PC-3 (cell line): Measurements from ENCODE around the gene RIMBP2. TPM values are rescaled to one million over a fixed set of nuclear protein-coding genes. Genes with fewer than 3 reads are reported as not detected.

Experiments
- ATAC-seq: fragments of 200-7000 bp; cut with Tn5 transposase; 2 replicates; pipeline ENCODE4 v1.9.1; 2020; ENCODE audit warnings: mild to moderate bottlenecking, moderate library complexity
- BruUV-seq: library from RNA; stranded (reverse); fragments of 400-500 nt; replicated peaks from 2 replicates; lab custom pipeline; 2021; lab: Mats Ljungman, UMichigan
- CTCF ChIA-PET: fragments of 300-600 bp; sonication (Branson Sonifier 250); formaldehyde crosslinking; loops from one replicate; lab custom pipeline; 2022; ENCODE audit warnings: antibody characterized with exemption; lab: Charles Lee
- POLR2A ChIA-PET: fragments of 300-600 bp; sonication (Branson Sonifier 250); formaldehyde crosslinking; loops from one replicate; lab custom pipeline; 2022; ENCODE audit warnings: antibody characterized with exemption; ENCODE audit not compliant: unreplicated experiment; lab: Charles Lee
- DNase-seq: peaks from one replicate; pipeline ENCODE4 v3.0.0-alpha.2; 2015
- H2AFZ ChIP-seq: fragments of 300-600 bp; sonication (generic); 2 replicates; pipeline ENCODE4 v1.6.0; 2016; ENCODE audit warnings: antibody characterized with exemption, low read length
- H3F3A ChIP-seq: fragments of 300-600 bp; sonication (generic); one replicate; pipeline ENCODE4 v1.6.0; 2017; ENCODE audit warnings: antibody characterized with exemption, low read length, control low read depth, mild to moderate bottlenecking; ENCODE audit not compliant: unreplicated experiment
- H3K27ac ChIP-seq: fragments of 300-600 bp; sonication (generic); 2 replicates; pipeline ENCODE4 v1.5.1; 2016; ENCODE audit warnings: mild to moderate bottlenecking, low read length
- H3K27me3 ChIP-seq: fragments of 300-600 bp; sonication (generic); 2 replicates; pipeline ENCODE4 v1.6.1; 2016; ENCODE audit warnings: low read length, mixed read lengths
- H3K36me3 ChIP-seq: fragments of 300-600 bp; sonication (generic); 2 replicates; pipeline ENCODE4 v1.6.1; 2016; ENCODE audit warnings: low read depth, mixed run types, low read length, mixed read lengths
- H3K4me1 ChIP-seq: fragments of 300-600 bp; sonication (generic); 2 replicates; pipeline ENCODE4 v1.5.1; 2016; ENCODE audit warnings: low read length; ENCODE audit not compliant: insufficient read depth
- H3K4me2 ChIP-seq: fragments of 300-600 bp; sonication (generic); 2 replicates; pipeline ENCODE4 v1.6.0; 2016; ENCODE audit warnings: low read length
- H3K4me3 ChIP-seq: fragments of 300-600 bp; sonication (generic); 2 replicates; pipeline ENCODE4 v1.5.1; 2016; ENCODE audit warnings: mild to moderate bottlenecking, low read length, mixed read lengths
- H3K79me2 ChIP-seq: fragments of 300-600 bp; sonication (generic); 2 replicates; pipeline ENCODE4 v1.6.1; 2017; ENCODE audit warnings: low read length, mixed read lengths
- H3K9ac ChIP-seq: fragments of 300-600 bp; sonication (generic); 2 replicates; pipeline ENCODE4 v1.6.0; 2016; ENCODE audit warnings: mild to moderate bottlenecking, low read length
- H3K9me2 ChIP-seq: fragments of 300-600 bp; sonication (generic); replicated peaks from 2 replicates; pipeline ENCODE4 v1.6.1; 2016; ENCODE audit warnings: mixed run types, low read length, mixed read lengths
- H3K9me3 ChIP-seq: fragments of 300-600 bp; sonication (generic); 2 replicates; pipeline ENCODE4 v1.6.1; 2016; ENCODE audit warnings: low read length, mixed read lengths
- H4K20me1 ChIP-seq: fragments of 300-600 bp; sonication (generic); 2 replicates; pipeline ENCODE4 v1.6.1; 2016; ENCODE audit warnings: low read length, mixed read lengths
- EZH2 ChIP-seq: fragments of 300-600 bp; sonication (generic); IDR thresholded peaks from one replicate; pipeline ENCODE4 v1.6.1; 2017; ENCODE audit warnings: antibody characterized with exemption, mild to moderate bottlenecking, low read length; ENCODE audit not compliant: unreplicated experiment
- EZH2phosphoT487 ChIP-seq: fragments of 300-600 bp; sonication (generic); IDR thresholded peaks from 2 replicates; pipeline ENCODE4 v1.6.1; 2018; ENCODE audit warnings: mild to moderate bottlenecking, antibody characterized with exemption, low read length, borderline replicate concordance
- intact Hi-C: fragments of 100-400 bp; cut with micrococcal nuclease; formaldehyde crosslinking; loops from 2 replicates; pipeline ENCODE4 v1.9.0; 2023
- total RNA-seq: library from RNA; depleted of rRNA; stranded (reverse); fragments of >200 nt; gene quantifications from 2 replicates; pipeline ENCODE4 v1.2.3, GENCODE V29; 2014
- TF ChIP-seq, protein P1 (sequence below): fragments of 300-600 bp; sonication (generic); conservative IDR thresholded peaks from 2 replicates; pipeline ENCODE4 v1.5.1; 2017; ENCODE audit warnings: antibody characterized with exemption, low read depth, mild to moderate bottlenecking, low read length

The RIMBP2 gene
- total RNA-seq, 1 experiment from 2014 or later = not detected

GRCh38 chr12:130429656-130430505, 286.2 kb downstream of the RIMBP2 start:
- H3F3A ChIP-seq = no peaks in the 10 kb centered on the region
- H4K20me1 ChIP-seq = no peaks in the 10 kb centered on the region
- intact Hi-C loops = no loop called here
- H3K9me3 ChIP-seq = no peaks in the 10 kb centered on the region
- H3K9me2 ChIP-seq = no peaks in the 10 kb centered on the region
- no peak overlapping the region for H3K4me2 ChIP-seq
- ChIA-PET POLR2A (no interaction called here), CTCF (no interaction called here)
- no peak overlapping the region for H3K9ac ChIP-seq
- H3K4me3 ChIP-seq = no peak overlapping the region
- ATAC-seq (no peak), DNase-seq (no peak)
- BruUV-seq = no TSS peak
- no peaks in the 10 kb centered on the region for H3K79me2 ChIP-seq
- no peaks in the 10 kb centered on the region for H3K36me3 ChIP-seq
- no peaks in the 10 kb centered on the region for H3K4me1 ChIP-seq
- TF ChIP-seq EZH2phosphoT487 (no peak), EZH2 (no peak)
- TF ChIP-seq, protein P1, sequence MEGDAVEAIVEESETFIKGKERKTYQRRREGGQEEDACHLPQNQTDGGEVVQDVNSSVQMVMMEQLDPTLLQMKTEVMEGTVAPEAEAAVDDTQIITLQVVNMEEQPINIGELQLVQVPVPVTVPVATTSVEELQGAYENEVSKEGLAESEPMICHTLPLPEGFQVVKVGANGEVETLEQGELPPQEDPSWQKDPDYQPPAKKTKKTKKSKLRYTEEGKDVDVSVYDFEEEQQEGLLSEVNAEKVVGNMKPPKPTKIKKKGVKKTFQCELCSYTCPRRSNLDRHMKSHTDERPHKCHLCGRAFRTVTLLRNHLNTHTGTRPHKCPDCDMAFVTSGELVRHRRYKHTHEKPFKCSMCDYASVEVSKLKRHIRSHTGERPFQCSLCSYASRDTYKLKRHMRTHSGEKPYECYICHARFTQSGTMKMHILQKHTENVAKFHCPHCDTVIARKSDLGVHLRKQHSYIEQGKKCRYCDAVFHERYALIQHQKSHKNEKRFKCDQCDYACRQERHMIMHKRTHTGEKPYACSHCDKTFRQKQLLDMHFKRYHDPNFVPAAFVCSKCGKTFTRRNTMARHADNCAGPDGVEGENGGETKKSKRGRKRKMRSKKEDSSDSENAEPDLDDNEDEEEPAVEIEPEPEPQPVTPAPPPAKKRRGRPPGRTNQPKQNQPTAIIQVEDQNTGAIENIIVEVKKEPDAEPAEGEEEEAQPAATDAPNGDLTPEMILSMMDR = no peak
- H3K27me3 ChIP-seq = no peaks in the 10 kb centered on the region
- no peak overlapping the region for H3K27ac ChIP-seq
- H2AFZ ChIP-seq = no peak overlapping the region

DNA sequence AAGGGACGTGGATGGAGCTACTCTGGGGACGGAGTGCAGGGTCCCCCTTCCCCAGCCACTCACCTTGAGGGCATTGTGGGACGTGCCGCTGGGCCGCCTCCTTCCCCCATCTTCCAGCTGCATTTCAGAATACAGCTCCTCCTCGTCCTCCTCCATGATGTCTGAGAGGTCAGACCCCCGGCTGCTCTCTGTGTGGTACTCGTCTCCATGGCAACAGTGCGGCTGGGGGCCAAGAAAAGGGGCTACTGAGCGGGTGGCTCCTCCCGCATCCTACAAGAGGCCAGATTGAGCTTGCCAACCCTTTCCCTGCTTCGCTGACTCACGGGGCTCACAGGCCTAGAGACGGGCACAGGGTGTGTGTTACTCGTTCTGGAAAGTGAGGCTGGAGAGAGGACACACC, 288.0 kb downstream of the RIMBP2 start:
- Histone ChIP-seq H3F3A (no peaks in the 10 kb centered on the region), H3K27ac (no peak overlapping the region), H3K4me2 (no peak overlapping the region), H2AFZ (no peak overlapping the region), H3K9me3 (no peaks in the 10 kb centered on the region), H3K79me2 (no peaks in the 10 kb centered on the region), H3K4me3 (no peak overlapping the region), H3K9ac (no peak overlapping the region), H3K4me1 (no peaks in the 10 kb centered on the region), H3K27me3 (no peaks in the 10 kb centered on the region), H3K36me3 (no peaks in the 10 kb centered on the region), H4K20me1 (no peaks in the 10 kb centered on the region), H3K9me2 (no peaks in the 10 kb centered on the region)
- TF ChIP-seq, protein P1 = no peak
- no peak for TF ChIP-seq EZH2
- no peak for TF ChIP-seq EZH2phosphoT487
- POLR2A ChIA-PET = no interaction called here
- CTCF ChIA-PET = no interaction called here
- no TSS peak for BruUV-seq
- intact Hi-C loops = no loop called here
- ATAC-seq (no peak), DNase-seq (no peak)

DNA sequence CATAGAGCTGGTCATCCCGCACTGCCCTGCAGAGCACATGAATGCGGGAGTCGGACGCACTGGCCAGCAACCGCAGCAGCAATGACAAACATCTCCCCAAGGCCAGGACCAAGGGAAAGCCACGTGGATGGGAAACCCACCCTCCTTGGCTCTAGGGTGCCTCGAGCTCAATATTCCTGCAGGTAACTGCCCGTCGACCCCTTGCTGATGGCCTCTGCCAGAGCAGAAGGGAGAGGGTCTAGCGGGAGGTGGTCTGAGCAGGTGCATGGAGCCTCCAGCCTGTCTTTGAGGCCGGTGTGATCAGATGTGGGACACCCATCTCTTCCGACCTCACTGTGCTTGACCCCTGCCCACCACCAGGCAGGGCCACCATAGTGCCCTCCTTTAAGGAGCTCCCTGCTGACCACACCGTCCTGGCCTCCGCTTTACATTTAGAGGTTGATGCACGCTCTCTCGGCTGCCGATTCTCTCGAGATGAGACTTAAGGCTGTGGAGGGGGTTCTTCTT, 288.7 kb downstream of the RIMBP2 start:
- H4K20me1 ChIP-seq = no peaks in the 10 kb centered on the region
- no peaks in the 10 kb centered on the region for H3K4me1 ChIP-seq
- H3K9me3 ChIP-seq = no peaks in the 10 kb centered on the region
- TF ChIP-seq, protein P1 = no peak
- no peak for TF ChIP-seq EZH2phosphoT487
- TF ChIP-seq EZH2 = no peak
- no peak overlapping the region for H2AFZ ChIP-seq
- no peaks in the 10 kb centered on the region for H3K36me3 ChIP-seq
- no TSS peak for BruUV-seq
- ATAC-seq (no peak), DNase-seq (no peak)
- no peak overlapping the region for H3K27ac ChIP-seq
- no peaks in the 10 kb centered on the region for H3K27me3 ChIP-seq
- H3K9me2 ChIP-seq = no peaks in the 10 kb centered on the region
- no peak overlapping the region for H3K9ac ChIP-seq
- H3F3A ChIP-seq = no peaks in the 10 kb centered on the region
- H3K4me2 ChIP-seq = no peak overlapping the region
- ChIA-PET POLR2A (no interaction called here), CTCF (no interaction called here)
- intact Hi-C loops = no loop called here
- H3K4me3 ChIP-seq = no peak overlapping the region
- H3K79me2 ChIP-seq = no peaks in the 10 kb centered on the region
